ENCODE data around the gene DCUN1D2. TPM values are rescaled to one million over a fixed set of nuclear protein-coding genes. Genes with fewer than 3 reads are reported as not detected.
A peak's percentile ranks its signal among the peaks of the same experiment; 100 is the strongest.
"Not testable (repeated sequence)": the region's sequence is repeated elsewhere in the genome, so short reads cannot be mapped to it uniquely, and the experiment has no call there.

DCUN1D2 gene
- total and polyA plus RNA-seq, 8 donors, result 4.8 to 18.3 (median 8.3) TPM

DNA sequence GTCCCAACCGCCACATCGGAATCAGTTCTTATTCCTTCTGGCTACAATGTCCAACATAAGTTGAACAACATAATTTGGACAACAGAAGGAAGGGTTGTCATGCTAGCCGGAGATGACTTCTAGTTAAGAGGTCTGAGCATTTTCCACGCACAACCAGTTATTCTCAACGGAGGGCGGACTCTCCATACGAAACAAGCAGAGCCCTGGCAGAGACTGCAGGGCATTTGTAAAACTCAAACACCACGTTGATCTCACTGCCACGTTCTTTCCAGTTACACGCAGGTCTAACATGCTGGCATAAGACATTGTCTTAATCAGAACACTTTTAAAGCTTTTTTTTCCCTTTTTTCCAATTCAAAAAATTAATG is 38.3 kb upstream of the DCUN1D2 start:
- H3K27me3 ChIP-seq, result no peaks in the 10 kb centered on the region
- TF ChIP-seq, protein P1, sequence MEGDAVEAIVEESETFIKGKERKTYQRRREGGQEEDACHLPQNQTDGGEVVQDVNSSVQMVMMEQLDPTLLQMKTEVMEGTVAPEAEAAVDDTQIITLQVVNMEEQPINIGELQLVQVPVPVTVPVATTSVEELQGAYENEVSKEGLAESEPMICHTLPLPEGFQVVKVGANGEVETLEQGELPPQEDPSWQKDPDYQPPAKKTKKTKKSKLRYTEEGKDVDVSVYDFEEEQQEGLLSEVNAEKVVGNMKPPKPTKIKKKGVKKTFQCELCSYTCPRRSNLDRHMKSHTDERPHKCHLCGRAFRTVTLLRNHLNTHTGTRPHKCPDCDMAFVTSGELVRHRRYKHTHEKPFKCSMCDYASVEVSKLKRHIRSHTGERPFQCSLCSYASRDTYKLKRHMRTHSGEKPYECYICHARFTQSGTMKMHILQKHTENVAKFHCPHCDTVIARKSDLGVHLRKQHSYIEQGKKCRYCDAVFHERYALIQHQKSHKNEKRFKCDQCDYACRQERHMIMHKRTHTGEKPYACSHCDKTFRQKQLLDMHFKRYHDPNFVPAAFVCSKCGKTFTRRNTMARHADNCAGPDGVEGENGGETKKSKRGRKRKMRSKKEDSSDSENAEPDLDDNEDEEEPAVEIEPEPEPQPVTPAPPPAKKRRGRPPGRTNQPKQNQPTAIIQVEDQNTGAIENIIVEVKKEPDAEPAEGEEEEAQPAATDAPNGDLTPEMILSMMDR (IDR thresholded peaks at IDR 0.05), result no peak
- 87 to 92% methylated on average over 10 of the region's 10 CpGs for WGBS, 2 donors
- no peaks in the 10 kb centered on the region for H3K4me1 ChIP-seq
- FAIRE-seq (no peak), DNase-seq (no peak), ATAC-seq (no peak)
- no peak overlapping the region for H3K27ac ChIP-seq
- intact Hi-C loops (cut with DNase I), result no loop called here
- H3K9me3 ChIP-seq, result no peaks in the 10 kb centered on the region
- peaks cover 0 to 24% (median 5%) of the 10 kb centered on the region in 3 donors for H3K36me3 ChIP-seq
- no peak overlapping the region for H3K4me3 ChIP-seq

DNA sequence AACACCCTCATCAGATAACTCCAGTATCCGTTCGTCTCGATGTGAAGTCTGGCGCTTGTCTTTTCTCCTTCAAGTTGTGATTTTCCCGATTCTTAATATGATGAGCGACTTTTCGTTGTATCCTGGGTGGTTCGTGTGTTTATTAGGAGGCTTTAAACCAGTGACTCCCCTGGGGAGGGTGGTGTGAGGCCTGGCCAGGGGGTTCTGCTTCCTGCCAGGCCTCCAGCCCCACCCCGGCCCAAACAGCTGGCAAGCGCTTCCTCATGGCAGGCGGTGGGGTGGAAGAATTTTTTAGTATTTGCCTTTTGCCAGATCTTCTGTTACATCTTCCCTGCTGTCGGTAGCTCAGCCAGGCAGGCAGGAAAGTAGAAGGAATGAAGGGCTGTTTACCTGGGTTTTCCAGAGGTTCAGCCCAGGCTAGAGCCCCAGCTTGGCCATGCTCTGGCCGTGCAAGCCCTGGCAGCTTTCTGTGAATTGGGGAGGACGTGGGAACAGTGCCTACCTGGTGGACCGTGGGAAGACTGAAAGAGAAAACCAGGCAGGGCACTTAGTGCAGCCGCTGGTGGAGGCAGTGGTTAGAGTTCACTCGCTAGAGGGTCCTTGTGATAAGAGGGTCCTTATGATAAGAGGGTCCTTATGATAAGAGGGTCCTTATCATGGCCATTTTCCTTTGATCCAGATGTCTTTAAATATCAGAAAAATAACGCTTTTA is 37.7 kb upstream of the DCUN1D2 start:
- no peak for DNase-seq

DNA sequence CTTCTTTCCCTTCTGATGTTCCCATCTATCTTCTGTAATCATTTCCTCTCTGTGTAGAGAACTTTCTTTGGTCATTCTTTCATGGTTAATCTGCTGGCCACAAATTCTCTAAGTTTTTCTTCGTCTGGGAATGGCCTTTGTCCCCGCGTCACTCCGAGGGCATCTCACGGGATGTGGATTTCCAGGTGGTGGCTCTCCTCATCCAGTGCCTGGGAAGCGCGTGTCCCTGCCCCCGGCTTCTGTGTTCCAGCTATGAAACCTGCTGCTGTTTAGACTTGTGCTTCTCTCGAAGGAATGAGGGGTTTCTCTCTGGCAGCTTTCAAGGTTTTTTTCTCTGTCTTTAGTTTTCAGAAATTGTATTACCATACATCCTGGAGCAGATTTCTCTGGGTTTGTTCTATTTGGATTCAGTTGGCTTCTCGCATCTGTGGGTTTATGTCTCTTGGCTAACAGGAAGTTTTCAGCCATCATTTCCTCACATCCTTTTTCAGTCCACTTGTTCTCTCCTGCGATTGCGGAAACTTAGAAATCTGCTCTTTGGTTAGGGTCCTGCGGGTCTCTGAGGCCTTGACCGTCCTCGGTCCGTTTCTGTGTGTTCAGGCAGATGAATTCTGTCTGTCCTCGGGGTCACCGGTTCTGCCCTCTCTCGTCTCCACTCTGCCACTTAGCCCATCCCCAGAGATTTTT is 36.9 kb upstream of the DCUN1D2 start:
- FAIRE-seq, result no peak
- intact Hi-C loops (cut with DNase I), result no loop called here
- Histone ChIP-seq H3K9me3 (no peaks in the 10 kb centered on the region), H3K27me3 (no peaks in the 10 kb centered on the region), H3K4me3 (no peak overlapping the region), H3K27ac (no peak overlapping the region), H3K4me1 (no peaks in the 10 kb centered on the region), H3K36me3 (peaks cover 0 to 28% (median 5%) of the 10 kb centered on the region in 3 donors)
- no peak for DNase-seq
- ATAC-seq, result no peak
- TF ChIP-seq, protein P1 (IDR thresholded peaks at IDR 0.05), result no peak
- WGBS, 2 donors, result 88 to 90% methylated on average over 19 of the region's 19 CpGs

More for the DNA sequence above, 37.7 kb upstream of the DCUN1D2 start:
- ATAC-seq (peak in 2 of 4 donors; percentile 12 to 19), FAIRE-seq (no peak)
- no peak overlapping the region for H3K27ac ChIP-seq
- H3K9me3 ChIP-seq, result no peaks in the 10 kb centered on the region
- no peak overlapping the region for H3K4me3 ChIP-seq
- TF ChIP-seq, protein P1 (IDR thresholded peaks at IDR 0.05), result no peak
- 89 to 91% methylated on average over 18 of the region's 18 CpGs for WGBS, 2 donors
- no peaks in the 10 kb centered on the region for H3K4me1 ChIP-seq
- intact Hi-C loops (cut with DNase I), result no loop called here
- H3K27me3 ChIP-seq, result no peaks in the 10 kb centered on the region
- peaks cover 0 to 24% (median 5%) of the 10 kb centered on the region in 3 donors for H3K36me3 ChIP-seq

DNA sequence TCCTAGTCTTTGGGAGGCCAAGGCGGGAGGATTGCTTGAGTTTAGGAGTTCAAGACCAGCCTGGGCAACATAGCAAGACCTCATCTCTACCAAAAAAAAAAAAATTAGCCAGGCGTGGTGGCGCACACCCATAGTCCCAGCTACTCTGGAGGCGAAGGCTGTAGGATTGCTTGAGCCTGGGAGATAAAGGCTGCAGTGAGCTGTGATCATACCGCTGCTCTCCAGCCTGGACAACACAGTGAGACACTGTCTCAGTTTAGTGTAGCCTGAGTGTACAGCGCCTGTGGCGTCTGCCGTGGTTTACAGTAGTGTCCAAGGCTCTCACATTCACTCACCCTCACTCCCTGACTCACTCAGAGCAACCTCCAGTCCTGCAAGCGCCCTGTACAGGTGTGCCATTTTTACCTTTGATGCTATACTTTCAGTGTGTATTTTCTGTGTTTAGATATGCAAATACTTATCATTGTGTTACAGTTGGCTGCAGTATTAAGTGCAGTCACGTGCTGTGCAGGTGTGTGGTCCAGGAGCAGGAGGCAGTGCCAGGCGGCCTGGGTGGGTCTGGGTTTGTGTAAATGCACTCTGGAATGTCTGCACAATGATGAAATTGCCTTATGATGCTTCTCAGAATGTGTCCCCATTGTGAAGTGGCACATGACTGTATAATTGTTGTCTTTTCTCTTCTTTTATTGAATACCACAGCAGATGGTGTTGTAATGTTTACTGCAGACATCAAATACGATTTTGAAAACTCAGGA is 36.1 kb upstream of the DCUN1D2 start:
- no peak overlapping the region for H3K27ac ChIP-seq
- 83 to 86% methylated on average over 12 of the region's 12 CpGs for WGBS, 2 donors
- H3K4me1 ChIP-seq, result no peaks in the 10 kb centered on the region
- H3K9me3 ChIP-seq, result no peaks in the 10 kb centered on the region
- TF ChIP-seq, protein P1 (IDR thresholded peaks at IDR 0.05), result no peak
- FAIRE-seq (no peak), ATAC-seq (no peak), DNase-seq (no peak)
- no peak overlapping the region for H3K4me3 ChIP-seq
- no peaks in the 10 kb centered on the region for H3K27me3 ChIP-seq
- intact Hi-C loops (cut with DNase I), result no loop called here
- peaks cover 0 to 31% (median 5%) of the 10 kb centered on the region in 3 donors for H3K36me3 ChIP-seq

GRCh38 chr13:113522438-113522837 is 31.9 kb upstream of the DCUN1D2 start:
- H3K9me3 ChIP-seq; DNase-seq; H3K27me3 ChIP-seq; ATAC-seq; H3K4me3 ChIP-seq; H3K4me1 ChIP-seq; H3K27ac ChIP-seq; intact Hi-C loops (cut with DNase I); FAIRE-seq: not testable (repeated sequence)
- peaks cover 0 to 30% (median 5%) of the 10 kb centered on the region in 3 donors for H3K36me3 ChIP-seq
- WGBS, 2 donors, result 97 to 99% methylated on average over 13 of the region's 13 CpGs

All from pancreas (tissue), 10 donors.